Measurements from ENCODE around the gene SORCS2. TPM values are rescaled to one million over a fixed set of nuclear protein-coding genes. Genes with fewer than 3 reads are reported as not detected.

SORCS2 gene
- total RNA-seq, 4 donors from 2014 or later: 0.19 to 0.85 (median 0.66) TPM

GRCh38 chr4:7627251-7628250 lies 435.2 kb downstream of the SORCS2 start:
- no peak for TF ChIP-seq CTCF (IDR thresholded peaks at IDR 0.05; ENCODE audit: low read depth)

- TF ChIP-seq CTCF (IDR thresholded peaks at IDR 0.05; ENCODE audit: low read depth): no peak
These were observed 436.1 kb downstream of the SORCS2 start for GRCh38 chr4:7628432-7628831.

- TF ChIP-seq CTCF (IDR thresholded peaks at IDR 0.05; ENCODE audit: low read depth): no peak
These were observed 437.3 kb downstream of the SORCS2 start for GRCh38 chr4:7629501-7630254.

GRCh38 chr4:7630568-7631287 lies 438.4 kb downstream of the SORCS2 start:
- TF ChIP-seq CTCF (IDR thresholded peaks at IDR 0.05; ENCODE audit: low read depth): no peak

GRCh38 chr4:7631288-7632014 lies 439.1 kb downstream of the SORCS2 start:
- TF ChIP-seq CTCF (IDR thresholded peaks at IDR 0.05; ENCODE audit: low read depth): no peak

GRCh38 chr4:7632341-7632740 lies 440.0 kb downstream of the SORCS2 start:
- TF ChIP-seq CTCF (IDR thresholded peaks at IDR 0.05; ENCODE audit: low read depth): no peak
